GM20431 (cell line): ENCODE data around the gene DNAJB13.

Experiments
- in situ Hi-C: fragments of 300-500 bp; cut with MseI, MboI; formaldehyde crosslinking; loops from one replicate; pipeline ENCODE4 v1.15.0; 2020; ENCODE audit warnings: low sequenced_read_pairs; ENCODE audit not compliant: unreplicated experiment

The DNAJB13 gene

GRCh38 chr11:73949246-73949645 is 1.6 kb upstream of the DNAJB13 start:
- in situ Hi-C loops = no loop called here

- in situ Hi-C loops = no loop called here
These were observed 914 bp upstream of the DNAJB13 start for GRCh38 chr11:73949912-73950311.

- in situ Hi-C loops = no loop called here
These were observed 971 bp downstream of the DNAJB13 start for GRCh38 chr11:73951797-73952196.

- in situ Hi-C loops = no loop called here
These were observed 6.2 kb downstream of the DNAJB13 start for GRCh38 chr11:73956876-73957653.

GRCh38 chr11:73957654-73958361 is 7.0 kb downstream of the DNAJB13 start:
- in situ Hi-C loops = no loop called here

- in situ Hi-C loops = no loop called here
These were observed 7.8 kb downstream of the DNAJB13 start for GRCh38 chr11:73958521-73959141.

GRCh38 chr11:73961321-73961720 is 10.5 kb downstream of the DNAJB13 start:
- in situ Hi-C loops = no loop called here

GRCh38 chr11:73962101-73962705 is 11.4 kb downstream of the DNAJB13 start:
- in situ Hi-C loops = no loop called here

GRCh38 chr11:73963861-73964260 is 13.0 kb downstream of the DNAJB13 start:
- in situ Hi-C loops = no loop called here

- in situ Hi-C loops = no loop called here
These were observed 14.4 kb downstream of the DNAJB13 start for GRCh38 chr11:73965076-73965763.

GRCh38 chr11:73965764-73966121 is 14.9 kb downstream of the DNAJB13 start:
- in situ Hi-C loops = no loop called here

GRCh38 chr11:73968356-73968966 is 17.6 kb downstream of the DNAJB13 start:
- in situ Hi-C loops = no loop called here

- in situ Hi-C loops = no loop called here
These were observed 18.3 kb downstream of the DNAJB13 start for GRCh38 chr11:73969091-73969490.

- in situ Hi-C loops = no loop called here
These were observed 19.4 kb downstream of the DNAJB13 start for GRCh38 chr11:73969991-73970800.

GRCh38 chr11:73971175-73971719 is 20.4 kb downstream of the DNAJB13 start:
- in situ Hi-C loops = no loop called here

GRCh38 chr11:73972187-73972586 is 21.4 kb downstream of the DNAJB13 start:
- in situ Hi-C loops = no loop called here

- in situ Hi-C loops = no loop called here
These were observed 22.0 kb downstream of the DNAJB13 start for GRCh38 chr11:73972620-73973449.
